Panc1 (cell line): ENCODE measurements around the gene UBE2J2.

ENCODE experiments used
- CTCF ChIP-seq: fragments of 450-650 bp; IDR thresholded peaks from 2 replicates; pipeline ENCODE4 v1.5.1; 2017; ENCODE audit warnings: mild to moderate bottlenecking
- POLR2AphosphoS5 ChIP-seq: IDR thresholded peaks from 2 replicates; pipeline ENCODE4 v1.6.1; 2012; ENCODE audit warnings: mild to moderate bottlenecking, low read depth, low read length, moderate library complexity
- SIN3A ChIP-seq: IDR thresholded peaks from 2 replicates; pipeline ENCODE4 v1.6.1; 2012; ENCODE audit warnings: low read depth, mild to moderate bottlenecking, low read length, moderate library complexity, borderline replicate concordance; ENCODE audit not compliant: insufficient read depth
- TCF7L2 ChIP-seq: IDR thresholded peaks from 2 replicates; pipeline ENCODE4 v1.6.1; 2011; ENCODE audit warnings: mild to moderate bottlenecking, low read depth, low read length, inconsistent platforms

DNA sequence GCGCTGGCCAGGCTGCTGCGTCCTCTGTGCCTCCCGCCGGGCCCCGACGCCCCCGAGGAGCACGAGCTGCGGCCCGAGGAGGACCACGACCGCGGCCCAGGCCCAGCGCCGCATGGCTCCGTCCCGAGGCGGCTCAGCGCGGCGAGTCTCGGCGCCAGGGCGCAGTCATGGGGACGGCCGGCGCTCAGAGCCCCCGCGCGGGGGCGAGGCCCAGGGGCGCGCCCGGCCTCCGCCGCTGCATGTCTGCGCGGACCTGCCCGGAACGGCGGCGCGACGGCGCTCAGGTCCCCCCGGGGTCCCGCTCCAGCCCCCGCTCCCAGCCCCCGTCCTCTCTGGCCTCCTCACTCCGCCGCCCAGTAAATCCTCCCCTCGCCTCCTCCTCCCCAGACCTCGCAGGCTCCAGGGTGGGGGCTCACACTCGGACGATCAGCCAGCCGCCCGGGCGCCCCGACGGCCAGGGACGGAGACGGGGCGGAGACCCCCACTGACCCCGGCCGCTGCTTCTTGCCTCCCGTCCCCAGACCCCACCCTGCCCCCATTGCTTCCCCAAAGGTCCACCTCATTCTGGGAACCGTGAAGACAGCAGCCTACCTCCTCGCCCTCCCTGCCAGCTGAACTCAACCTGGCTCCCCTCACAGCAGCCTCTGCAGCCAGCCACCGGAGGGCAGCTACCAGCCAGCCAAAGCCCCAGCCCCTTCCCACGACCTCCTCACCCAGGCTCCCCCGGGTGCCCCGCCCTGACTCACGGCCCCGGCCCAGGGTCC lies 26.9 kb downstream of the UBE2J2 start, which contains the start of gene C1QTNF12:
- TF ChIP-seq CTCF (no peak; the same call in 1 of the 2 replicates), SIN3A (no peak), POLR2AphosphoS5 (no peak), TCF7L2 (no peak)
